Endothelial cell of umbilical vein (primary cell): ENCODE data around the gene LRP3. TPM values are rescaled to one million over a fixed set of nuclear protein-coding genes. Genes with fewer than 3 reads are reported as not detected.
"Not testable (repeated sequence)": the region's sequence is repeated elsewhere in the genome, so short reads cannot be mapped to it uniquely, and the experiment has no call there.

Experiments
- BruUV-seq: library from RNA; stranded (reverse); fragments of 400-500 nt; replicated peaks from 2 replicates; lab custom pipeline; 2021; lab: Mats Ljungman, UMichigan
- CTCF ChIA-PET: fragments of 300-600, 350-600 bp; sonication (Branson Sonifier 250); formaldehyde crosslinking; loops from one replicate; lab custom pipeline; 2021; ENCODE audit warnings: antibody characterized with exemption, inconsistent platforms; lab: Charles Lee
- POLR2A ChIA-PET: fragments of 300-600, 350-600 bp; sonication (Branson Sonifier 250); formaldehyde crosslinking; loops from one replicate; lab custom pipeline; 2021; ENCODE audit warnings: antibody characterized with exemption, inconsistent platforms; lab: Charles Lee
- DNase-seq: peaks from one replicate; pipeline ENCODE4 v3.0.0-alpha.2; 2011; ENCODE audit warnings: low read depth, low spot score
- FAIRE-seq: peaks from 2 replicates; lab custom pipeline; 2011; peaks lifted over from hg19 to GRCh38; lab: Jason Lieb, UNC
- H2AFZ ChIP-seq: 2 replicates; pipeline ENCODE4 v1.6.0; 2012; ENCODE audit warnings: low read depth, low read length, control low read depth, inconsistent platforms
- H3K27ac ChIP-seq: 2 replicates; pipeline ENCODE4 v1.5.1; 2011; ENCODE audit warnings: low read depth, mild to moderate bottlenecking, control low read depth, low read length, moderate library complexity; ENCODE audit not compliant: insufficient read depth
- H3K27me3 ChIP-seq, 2 experiments: 2 replicates each; pipeline versions ENCODE4 v1.6.0 to v1.6.1; 2011; ENCODE audit warnings: low read length in 2 of 2, mixed read lengths in 1 of 2; ENCODE audit not compliant: control insufficient read depth in 2 of 2, insufficient read depth in 2 of 2
- H3K36me3 ChIP-seq, 2 experiments: 2 replicates in 1 of 2; 3 replicates in 1 of 2; pipeline ENCODE4 v1.5.1; 2011; ENCODE audit warnings: low read length in 2 of 2, mild to moderate bottlenecking in 1 of 2, moderate library complexity in 1 of 2; ENCODE audit not compliant: control insufficient read depth in 2 of 2, insufficient read depth in 2 of 2; ENCODE audit errors: extremely low read depth in 1 of 2
- H3K4me1 ChIP-seq: 3 replicates; pipeline ENCODE4 v1.5.1; 2011; ENCODE audit warnings: mild to moderate bottlenecking, low read length; ENCODE audit not compliant: control insufficient read depth, insufficient read depth; ENCODE audit errors: extremely low read depth
- H3K4me2 ChIP-seq: 2 replicates; pipeline ENCODE4 v1.6.1; 2011; ENCODE audit warnings: low read length, control low read depth, mixed read lengths; ENCODE audit not compliant: insufficient read depth
- H3K4me3 ChIP-seq, 3 experiments: fragments of 200-600 bp in 1 of 3; sonication (generic), shearing (Covaris generic) in 1 of 3; replicated peaks in 1 of 3; 2 replicates each; pipeline ENCODE4 v1.5.1; 2011 to 2016; ENCODE audit warnings: control low read depth in 3 of 3, low read length in 3 of 3, mild to moderate bottlenecking in 2 of 3, inconsistent platforms in 1 of 3, low read depth in 1 of 3, moderate library complexity in 1 of 3; ENCODE audit not compliant: insufficient read depth in 1 of 3
- H3K79me2 ChIP-seq: 2 replicates; pipeline ENCODE4 v1.6.0; 2012; ENCODE audit warnings: low read length, inconsistent platforms; ENCODE audit not compliant: control insufficient read depth, insufficient read depth
- H3K9ac ChIP-seq: replicated peaks from 2 replicates; pipeline ENCODE3; 2011; ENCODE audit warnings: low read length, control low read depth; ENCODE audit not compliant: insufficient read depth; ENCODE audit errors: extremely low read depth
- H3K9me1 ChIP-seq: replicated peaks from 3 replicates; pipeline ENCODE4 v1.6.0; 2011; ENCODE audit warnings: mild to moderate bottlenecking, low read length; ENCODE audit not compliant: control insufficient read depth, insufficient read depth; ENCODE audit errors: extremely low read depth
- H3K9me3 ChIP-seq: replicated peaks from 2 replicates; pipeline ENCODE4 v1.5.1; 2012; ENCODE audit warnings: low read length, inconsistent platforms; ENCODE audit not compliant: control insufficient read depth, insufficient read depth
- H4K20me1 ChIP-seq: replicated peaks from 2 replicates; pipeline ENCODE3; 2011; ENCODE audit warnings: mild to moderate bottlenecking, low read length; ENCODE audit not compliant: control insufficient read depth, insufficient read depth; ENCODE audit errors: extremely low read depth
- EZH2 ChIP-seq: IDR thresholded peaks from 2 replicates; pipeline ENCODE4 v1.6.1; 2012; ENCODE audit warnings: borderline replicate concordance, low read depth, mild to moderate bottlenecking, moderate library complexity, low read length, inconsistent platforms; ENCODE audit not compliant: severe bottlenecking
- FOS ChIP-seq: IDR thresholded peaks from 2 replicates; pipeline ENCODE4 v1.6.1; 2011; ENCODE audit warnings: mild to moderate bottlenecking, low read length, moderate library complexity, borderline replicate concordance; ENCODE audit not compliant: insufficient read depth
- GATA2 ChIP-seq: IDR thresholded peaks from 2 replicates; pipeline ENCODE4 v1.7.0; 2011; ENCODE audit warnings: low read depth, mild to moderate bottlenecking, moderate library complexity, mixed read lengths, low read length; ENCODE audit not compliant: insufficient read length, insufficient read depth
- JUN ChIP-seq: IDR thresholded peaks from 2 replicates; pipeline ENCODE4 v1.6.1; 2011; ENCODE audit warnings: borderline replicate concordance, low read depth; ENCODE audit not compliant: insufficient read length, insufficient read depth
- MAX ChIP-seq: IDR thresholded peaks from 2 replicates; pipeline ENCODE4 v1.6.1; 2011; ENCODE audit not compliant: insufficient read depth, insufficient read length
- MYC ChIP-seq: IDR thresholded peaks from one replicate; pipeline ENCODE4 v1.6.1; 2011; ENCODE audit warnings: mild to moderate bottlenecking, low read depth, low read length
- POLR2A ChIP-seq: IDR thresholded peaks from 2 replicates; pipeline ENCODE4 v1.6.1; 2012; ENCODE audit warnings: low read depth, mild to moderate bottlenecking, control low read depth, low read length
- POLR2AphosphoS5 ChIP-seq: IDR thresholded peaks from 2 replicates; pipeline ENCODE4 v1.6.1; 2012; ENCODE audit warnings: low read depth, mild to moderate bottlenecking, control low read depth, low read length, moderate library complexity; ENCODE audit not compliant: insufficient read depth
- dilution Hi-C: fragments of 300-500 bp; cut with MboI; formaldehyde crosslinking; loops from one replicate; pipeline ENCODE4 v1.15.0; 2019; ENCODE audit warnings: low sequenced_read_pairs; ENCODE audit not compliant: extremely low pct_ligation_motif_present
- intact Hi-C: fragments of 100-400 bp; cut with micrococcal nuclease; formaldehyde crosslinking; loops from one replicate; pipeline ENCODE4 v1.10.0; 2022
- polyA plus RNA-seq, 4 experiments: library from polyadenylated mRNA; depleted of rRNA in 3 of 4; stranded (reverse) in 3 of 4; unstranded in 1 of 4; fragments of >200 nt; gene quantifications; 2 replicates each; pipeline versions ENCODE4 v1.2.1 to v1.2.3, GENCODE V29; 2011 to 2012; ENCODE audit warnings: missing spikeins in 1 of 4
- total RNA-seq: library from RNA; stranded (reverse); gene quantifications from 2 replicates; pipeline ENCODE4 v1.2.3, GENCODE V29; 2021
- TF ChIP-seq, protein P1 (sequence below), 2 donors: IDR thresholded peaks; 1 replicate in 1 of 2; 2 replicates in 1 of 2; pipeline ENCODE4 v1.5.1; 2011; ENCODE audit warnings: low read length in 2 of 2, mild to moderate bottlenecking in 2 of 2, moderate library complexity in 2 of 2, control low read depth in 1 of 2, inconsistent platforms in 1 of 2, low read depth in 1 of 2; ENCODE audit not compliant: insufficient read depth in 1 of 2; ENCODE audit errors: extremely low read depth in 1 of 2

LRP3 gene
- total and polyA plus RNA-seq, 2 donors (not counting 3 experiments of a cell fraction or from before 2014, with no cell fraction given), result 14.3 to 19.4 TPM

- TF ChIP-seq MAX (no peak), FOS (no peak), EZH2 (no peak), JUN (no peak), POLR2A (no peak), MYC (no peak), POLR2AphosphoS5 (no peak), GATA2 (no peak)
- TF ChIP-seq, protein P1, sequence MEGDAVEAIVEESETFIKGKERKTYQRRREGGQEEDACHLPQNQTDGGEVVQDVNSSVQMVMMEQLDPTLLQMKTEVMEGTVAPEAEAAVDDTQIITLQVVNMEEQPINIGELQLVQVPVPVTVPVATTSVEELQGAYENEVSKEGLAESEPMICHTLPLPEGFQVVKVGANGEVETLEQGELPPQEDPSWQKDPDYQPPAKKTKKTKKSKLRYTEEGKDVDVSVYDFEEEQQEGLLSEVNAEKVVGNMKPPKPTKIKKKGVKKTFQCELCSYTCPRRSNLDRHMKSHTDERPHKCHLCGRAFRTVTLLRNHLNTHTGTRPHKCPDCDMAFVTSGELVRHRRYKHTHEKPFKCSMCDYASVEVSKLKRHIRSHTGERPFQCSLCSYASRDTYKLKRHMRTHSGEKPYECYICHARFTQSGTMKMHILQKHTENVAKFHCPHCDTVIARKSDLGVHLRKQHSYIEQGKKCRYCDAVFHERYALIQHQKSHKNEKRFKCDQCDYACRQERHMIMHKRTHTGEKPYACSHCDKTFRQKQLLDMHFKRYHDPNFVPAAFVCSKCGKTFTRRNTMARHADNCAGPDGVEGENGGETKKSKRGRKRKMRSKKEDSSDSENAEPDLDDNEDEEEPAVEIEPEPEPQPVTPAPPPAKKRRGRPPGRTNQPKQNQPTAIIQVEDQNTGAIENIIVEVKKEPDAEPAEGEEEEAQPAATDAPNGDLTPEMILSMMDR (IDR thresholded peaks at IDR 0.05; ENCODE audit: extremely low read depth in 1 of 2, insufficient read depth in 1 of 2, low read depth in 1 of 2, low read length in 2 of 2), result no peak
- ChIA-PET CTCF (interaction anchor here (3.2 kb wide), 1 partner anchor 32 kb away, joined by 17 read pairs; no protein-coding TSS in a partner anchor), POLR2A (no interaction called here)
- no peaks in the 10 kb centered on the region for H3K27me3 ChIP-seq
- no peaks in the 10 kb centered on the region for H3K9me1 ChIP-seq
- no peaks in the 10 kb centered on the region for H4K20me1 ChIP-seq
- no peak overlapping the region for H3K27ac ChIP-seq
- no peak for DNase-seq
- dilution Hi-C loops, result no loop called here
- H3K4me1 ChIP-seq, result no peaks in the 10 kb centered on the region
- H3K36me3 ChIP-seq, result no peaks in the 10 kb centered on the region
- no peaks in the 10 kb centered on the region for H3K9me3 ChIP-seq
- H3K4me2 ChIP-seq, result no peak overlapping the region
- intact Hi-C loops, result no loop called here
- BruUV-seq, result no TSS peak
- no peak for FAIRE-seq
- no peak overlapping the region for H3K4me3 ChIP-seq
- H3K79me2 ChIP-seq, result no peaks in the 10 kb centered on the region
- H2AFZ ChIP-seq, result no peak overlapping the region
- H3K9ac ChIP-seq, result no peak overlapping the region
Measured at GRCh38 chr19:33152176-33152575, 42.0 kb upstream of the LRP3 start.

GRCh38 chr19:33152625-33153024, 41.5 kb upstream of the LRP3 start:
- H4K20me1 ChIP-seq, H3K79me2 ChIP-seq, FAIRE-seq, intact Hi-C loops, H3K27ac ChIP-seq, POLR2A ChIA-PET, H3K27me3 ChIP-seq, H3K4me3 ChIP-seq, H2AFZ ChIP-seq, H3K9ac ChIP-seq, H3K4me1 ChIP-seq, H3K9me3 ChIP-seq, BruUV-seq, H3K36me3 ChIP-seq, H3K9me1 ChIP-seq, H3K4me2 ChIP-seq, dilution Hi-C loops, DNase-seq: not testable (repeated sequence)
- CTCF ChIA-PET, result interaction anchor here (3.2 kb wide), 1 partner anchor 32 kb away, joined by 17 read pairs; no protein-coding TSS in a partner anchor

DNA sequence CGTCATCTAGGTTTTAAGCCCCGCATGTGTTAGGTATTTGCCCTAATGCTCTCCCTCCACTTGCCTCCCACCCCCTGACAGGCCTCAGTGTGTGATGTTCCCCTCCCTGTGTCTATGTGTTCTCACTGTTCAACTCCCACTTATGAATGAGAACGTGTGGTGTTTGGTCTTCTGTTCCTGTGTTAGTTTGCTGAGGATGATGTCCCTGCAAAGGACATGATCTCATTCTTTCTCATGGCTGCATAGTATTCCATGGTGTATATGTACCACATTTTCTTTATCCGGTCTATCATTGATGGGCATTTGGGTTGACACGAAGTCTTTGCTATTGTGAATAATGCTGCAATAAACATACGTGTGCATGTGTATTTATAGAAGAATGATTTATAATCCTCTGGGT, 39.8 kb upstream of the LRP3 start:
- FAIRE-seq, H3K9ac ChIP-seq, dilution Hi-C loops, BruUV-seq, H3K4me1 ChIP-seq, H4K20me1 ChIP-seq, H3K79me2 ChIP-seq, DNase-seq, H3K27ac ChIP-seq, H3K9me3 ChIP-seq, H3K9me1 ChIP-seq, H3K36me3 ChIP-seq, H2AFZ ChIP-seq, POLR2A ChIA-PET, H3K27me3 ChIP-seq, intact Hi-C loops, H3K4me3 ChIP-seq, CTCF ChIA-PET, H3K4me2 ChIP-seq: not testable (repeated sequence)
